Endothelial cell (in vitro differentiated cells): ENCODE data around the gene UBAP2L. TPM values are rescaled to one million over a fixed set of nuclear protein-coding genes. Genes with fewer than 3 reads are reported as not detected.

Experiments used
- DNase-seq: peaks from one replicate; pipeline ENCODE4 v3.0.0; 2021; ENCODE audit warnings: low spot score
- H3K27ac Mint-ChIP-seq: one replicate; pipeline ENCODE4 v1.8.0; 2021; ENCODE audit warnings: mixed read lengths, inconsistent platforms; ENCODE audit not compliant: unreplicated experiment
- H3K27me3 Mint-ChIP-seq: one replicate; pipeline ENCODE4 v1.8.0; 2021; ENCODE audit warnings: mild to moderate bottlenecking, moderate library complexity, mixed read lengths, inconsistent platforms; ENCODE audit not compliant: unreplicated experiment
- H3K36me3 Mint-ChIP-seq: one replicate; pipeline ENCODE4 v1.8.0; 2021; ENCODE audit warnings: mild to moderate bottlenecking, low read depth, mixed read lengths, inconsistent platforms; ENCODE audit not compliant: unreplicated experiment
- H3K4me1 Mint-ChIP-seq: one replicate; pipeline ENCODE4 v1.8.0; 2021; ENCODE audit warnings: mild to moderate bottlenecking, mixed read lengths, inconsistent platforms; ENCODE audit not compliant: unreplicated experiment
- H3K4me3 Mint-ChIP-seq: one replicate; pipeline ENCODE4 v1.8.0; 2021; ENCODE audit warnings: mild to moderate bottlenecking, mixed read lengths, inconsistent platforms; ENCODE audit not compliant: unreplicated experiment
- H3K9me3 Mint-ChIP-seq: one replicate; pipeline ENCODE4 v1.8.0; 2021; ENCODE audit warnings: mixed read lengths, inconsistent platforms; ENCODE audit not compliant: unreplicated experiment
- total RNA-seq: library from RNA; stranded (reverse); fragmentation: NEBNext Ultra II Directional; extraction: Animal tissue kit (Norgen Biotek cat#: 25700); gene quantifications from one replicate; pipeline ENCODE4 v1.2.1, GENCODE V29; 2021; ENCODE audit not compliant: unreplicated experiment
- TF ChIP-seq, protein P1 (sequence below): fragments of 200-600 bp; sonication (generic); IDR thresholded peaks from one replicate; pipeline ENCODE4 v1.5.0; 2021; ENCODE audit warnings: antibody characterized with exemption; ENCODE audit not compliant: unreplicated experiment

Gene UBAP2L
- total RNA-seq, 1 donor from 2014 or later = 243 TPM

DNA sequence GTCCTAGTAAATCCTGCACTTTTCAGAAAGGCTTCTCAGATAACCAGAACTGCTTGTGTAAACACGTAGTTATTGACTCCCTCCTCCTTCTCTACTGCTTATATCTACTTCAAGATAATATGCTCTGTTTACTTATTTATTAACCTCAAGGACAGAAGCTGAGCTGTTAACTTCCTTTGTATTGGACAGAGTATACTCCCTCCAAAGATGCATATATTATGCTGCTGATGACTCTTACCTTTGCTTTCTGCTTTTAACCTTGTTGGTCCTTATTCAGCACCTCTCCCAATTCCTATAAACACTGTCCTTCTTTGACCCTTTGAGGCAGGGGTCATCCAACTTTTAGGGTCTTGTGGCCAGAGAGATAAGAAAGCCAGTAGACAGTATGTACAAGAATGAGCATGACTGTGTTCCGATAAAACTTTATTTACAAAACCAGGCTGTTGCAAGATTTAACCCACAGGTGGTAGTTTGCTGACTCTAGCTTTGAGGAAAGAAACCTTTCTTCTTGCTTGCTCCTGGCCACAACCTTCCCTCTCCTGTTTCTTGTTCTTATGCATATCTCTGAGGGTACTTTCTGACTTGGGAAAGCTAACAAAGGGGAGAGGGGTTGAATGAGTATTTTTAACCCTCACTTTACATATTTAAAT lies 33.8 kb upstream of the UBAP2L start:
- Mint-ChIP-seq H3K27ac (peak overlapping the region; percentile 34), H3K27me3 (peaks cover 11% of the 10 kb centered on the region), H3K9me3 (no peaks in the 10 kb centered on the region), H3K36me3 (peaks cover 10% of the 10 kb centered on the region), H3K4me1 (peaks cover 22% of the 10 kb centered on the region), H3K4me3 (no peak overlapping the region)
- TF ChIP-seq, protein P1, sequence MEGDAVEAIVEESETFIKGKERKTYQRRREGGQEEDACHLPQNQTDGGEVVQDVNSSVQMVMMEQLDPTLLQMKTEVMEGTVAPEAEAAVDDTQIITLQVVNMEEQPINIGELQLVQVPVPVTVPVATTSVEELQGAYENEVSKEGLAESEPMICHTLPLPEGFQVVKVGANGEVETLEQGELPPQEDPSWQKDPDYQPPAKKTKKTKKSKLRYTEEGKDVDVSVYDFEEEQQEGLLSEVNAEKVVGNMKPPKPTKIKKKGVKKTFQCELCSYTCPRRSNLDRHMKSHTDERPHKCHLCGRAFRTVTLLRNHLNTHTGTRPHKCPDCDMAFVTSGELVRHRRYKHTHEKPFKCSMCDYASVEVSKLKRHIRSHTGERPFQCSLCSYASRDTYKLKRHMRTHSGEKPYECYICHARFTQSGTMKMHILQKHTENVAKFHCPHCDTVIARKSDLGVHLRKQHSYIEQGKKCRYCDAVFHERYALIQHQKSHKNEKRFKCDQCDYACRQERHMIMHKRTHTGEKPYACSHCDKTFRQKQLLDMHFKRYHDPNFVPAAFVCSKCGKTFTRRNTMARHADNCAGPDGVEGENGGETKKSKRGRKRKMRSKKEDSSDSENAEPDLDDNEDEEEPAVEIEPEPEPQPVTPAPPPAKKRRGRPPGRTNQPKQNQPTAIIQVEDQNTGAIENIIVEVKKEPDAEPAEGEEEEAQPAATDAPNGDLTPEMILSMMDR = no peak
- DNase-seq = no peak

DNA sequence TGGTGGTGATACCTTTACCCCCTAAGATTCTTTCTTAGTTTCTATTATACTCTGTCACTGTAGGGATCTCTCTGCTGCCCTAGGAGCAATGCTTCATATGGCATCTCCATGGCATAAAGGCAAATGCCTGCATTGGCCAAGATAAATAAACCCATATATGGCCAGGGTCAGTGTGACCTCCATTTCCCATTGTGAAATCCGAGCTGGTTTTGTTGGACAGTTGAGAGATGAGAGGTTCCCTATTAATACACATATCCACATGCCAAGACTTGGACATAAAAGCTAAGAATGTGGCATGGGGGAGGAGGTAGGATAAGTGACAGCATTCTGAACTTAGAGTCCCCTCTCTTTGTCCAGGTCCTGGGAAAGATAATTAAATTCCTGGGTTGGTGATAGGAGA lies 30.2 kb upstream of the UBAP2L start:
- Mint-ChIP-seq H3K4me3 (no peak overlapping the region), H3K27me3 (peaks cover 9% of the 10 kb centered on the region), H3K27ac (no peak overlapping the region), H3K36me3 (peaks cover 3% of the 10 kb centered on the region), H3K9me3 (no peaks in the 10 kb centered on the region), H3K4me1 (peaks cover 17% of the 10 kb centered on the region)
- no peak for DNase-seq
- TF ChIP-seq, protein P1 = no peak

DNA sequence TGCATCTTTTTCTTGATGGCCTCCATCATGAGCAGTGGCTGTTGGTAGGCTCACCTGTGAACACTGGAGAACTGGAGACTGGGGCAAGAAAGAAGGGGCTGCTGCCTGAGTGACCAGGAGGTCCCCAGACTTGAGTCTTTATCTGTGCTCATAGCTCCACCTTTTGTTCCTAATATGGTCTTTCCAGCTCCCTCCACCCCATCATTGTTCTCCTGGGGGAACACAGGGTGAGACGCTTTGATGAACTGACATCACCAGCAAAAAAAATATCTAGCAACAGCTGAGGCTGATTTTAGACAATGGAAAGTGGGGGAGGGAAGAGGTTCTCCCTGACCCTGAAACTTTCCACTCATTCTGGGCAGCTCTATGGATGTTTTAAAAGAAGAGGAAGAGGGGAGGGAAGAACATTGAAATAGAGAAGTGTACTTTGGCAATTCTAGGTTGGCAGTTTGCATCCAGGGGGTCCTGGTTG lies 28.7 kb upstream of the UBAP2L start, which contains the start of gene TPM3:
TPM3 (minus strand) TSS at position 111 of the 472 bp plus-strand sequence; CDS start at position 29, 82 bp downstream.
- Mint-ChIP-seq H3K27ac (peak within 1 kb of the TSS; percentile 87), H3K4me1 (peaks cover 14% of the 10 kb centered on the region), H3K36me3 (peaks cover 3% of the 10 kb centered on the region), H3K4me3 (peak within 1 kb of the TSS; percentile 74), H3K27me3 (peaks cover 7% of the 10 kb centered on the region), H3K9me3 (no peaks in the 10 kb centered on the region)
- DNase-seq = no peak
- TF ChIP-seq, protein P1 = no peak

DNA sequence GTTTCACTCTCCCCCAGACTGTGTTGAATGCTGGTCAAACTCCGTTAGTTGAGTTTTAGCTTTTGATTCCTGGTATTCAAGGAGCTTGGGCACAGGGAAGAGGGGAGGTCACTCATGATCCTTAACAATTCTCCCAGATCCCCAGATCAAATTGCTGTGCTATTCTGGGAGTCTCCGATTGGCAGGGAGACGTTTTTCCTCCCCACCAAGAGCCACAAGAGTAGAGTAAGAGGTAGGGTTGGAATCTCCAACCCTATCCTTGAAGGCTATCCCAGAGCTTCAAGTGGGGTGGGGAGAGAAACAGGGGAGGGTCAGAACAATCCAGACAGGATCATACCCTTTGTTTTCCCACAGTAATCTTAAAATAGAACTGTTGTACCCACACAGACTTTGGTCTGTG lies 28.3 kb upstream of the UBAP2L start:
- peaks cover 14% of the 10 kb centered on the region for H3K4me1 Mint-ChIP-seq
- no peak for DNase-seq

DNA sequence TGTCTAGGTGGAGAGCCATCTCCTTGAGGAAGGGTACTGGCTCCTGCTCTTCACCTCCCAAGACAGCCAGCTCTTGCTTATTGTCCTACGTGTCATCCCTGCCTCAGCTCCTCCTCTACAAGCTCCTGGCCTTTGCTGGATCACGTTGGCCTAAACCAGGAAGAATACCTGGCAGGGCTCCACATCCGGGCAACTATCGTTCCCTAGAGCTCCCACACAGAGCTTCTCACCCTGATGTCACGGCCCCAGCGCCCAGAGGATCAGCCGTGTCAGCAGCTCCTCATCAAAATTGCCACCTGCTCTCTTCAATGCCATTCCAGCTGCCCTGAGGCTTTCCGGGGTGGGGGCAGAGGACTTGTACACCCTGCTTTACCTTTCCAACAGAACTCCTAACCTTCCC lies 26.9 kb upstream of the UBAP2L start:
- DNase-seq = no peak
- Mint-ChIP-seq H3K27me3 (peaks cover 7% of the 10 kb centered on the region), H3K4me1 (peaks cover 14% of the 10 kb centered on the region), H3K36me3 (peaks cover 3% of the 10 kb centered on the region), H3K9me3 (no peaks in the 10 kb centered on the region), H3K4me3 (no peak overlapping the region), H3K27ac (no peak overlapping the region)
- TF ChIP-seq, protein P1 = no peak

More for the DNA sequence above, 28.3 kb upstream of the UBAP2L start:
- peaks cover 7% of the 10 kb centered on the region for H3K27me3 Mint-ChIP-seq
- no peaks in the 10 kb centered on the region for H3K9me3 Mint-ChIP-seq
- peak overlapping the region; percentile 74 for H3K4me3 Mint-ChIP-seq
- peak overlapping the region; percentile 85 for H3K27ac Mint-ChIP-seq
- peaks cover 3% of the 10 kb centered on the region for H3K36me3 Mint-ChIP-seq
- TF ChIP-seq, protein P1 = no peak
